ENCODE data around the gene PODN.

PODN gene

DNA sequence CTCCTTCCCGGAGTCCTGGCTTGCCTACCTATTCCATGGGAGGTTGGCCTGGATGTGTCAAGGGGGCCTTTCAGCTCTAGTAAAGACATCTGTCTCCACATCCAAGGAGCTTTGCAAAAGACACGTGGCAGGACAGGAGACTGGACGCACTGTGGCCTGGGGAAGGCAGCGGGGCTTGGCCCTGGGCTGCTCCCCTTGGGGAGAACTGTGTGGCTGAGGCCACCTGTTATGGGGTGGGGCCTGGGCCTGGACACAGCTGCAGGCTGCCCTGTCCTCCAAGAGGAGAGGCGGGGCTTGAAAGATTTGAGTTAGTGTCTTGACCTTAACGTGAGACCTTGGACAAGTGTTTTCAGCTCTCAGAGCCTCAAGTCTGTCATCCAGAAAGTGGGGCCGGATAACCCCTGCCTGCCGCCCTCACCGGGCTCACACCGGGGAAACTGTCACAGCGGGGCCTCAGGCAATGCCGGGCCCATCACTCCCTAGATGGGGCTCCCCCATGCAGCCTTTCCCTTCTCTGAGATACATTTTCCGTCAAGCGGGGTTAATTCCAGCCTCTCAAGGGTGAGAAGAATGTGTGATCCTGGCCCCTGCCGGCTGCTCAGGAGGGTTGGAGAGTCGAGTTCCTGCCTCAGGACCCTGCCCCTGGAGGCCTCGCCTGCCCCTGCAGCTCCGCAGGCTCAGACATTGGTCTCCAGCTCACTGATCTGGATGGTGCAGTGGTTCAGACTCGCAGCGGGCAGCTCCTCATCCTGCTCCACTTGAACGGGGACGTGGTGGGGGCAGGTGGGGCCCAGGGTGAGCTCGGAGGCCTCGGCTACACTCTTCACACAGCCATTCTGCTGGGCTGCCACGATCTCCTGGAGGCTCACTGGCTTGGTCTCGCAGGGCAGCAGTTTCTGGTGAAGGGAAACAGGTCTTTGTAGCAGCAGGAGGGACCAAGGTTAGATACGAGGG lies 25.6 kb downstream of the PODN start:
- TF ChIP-seq Cebpa-rat (IDR thresholded peaks at IDR 0.05) = no peak
- no peak overlapping the region for H3K9ac ChIP-seq

DNA sequence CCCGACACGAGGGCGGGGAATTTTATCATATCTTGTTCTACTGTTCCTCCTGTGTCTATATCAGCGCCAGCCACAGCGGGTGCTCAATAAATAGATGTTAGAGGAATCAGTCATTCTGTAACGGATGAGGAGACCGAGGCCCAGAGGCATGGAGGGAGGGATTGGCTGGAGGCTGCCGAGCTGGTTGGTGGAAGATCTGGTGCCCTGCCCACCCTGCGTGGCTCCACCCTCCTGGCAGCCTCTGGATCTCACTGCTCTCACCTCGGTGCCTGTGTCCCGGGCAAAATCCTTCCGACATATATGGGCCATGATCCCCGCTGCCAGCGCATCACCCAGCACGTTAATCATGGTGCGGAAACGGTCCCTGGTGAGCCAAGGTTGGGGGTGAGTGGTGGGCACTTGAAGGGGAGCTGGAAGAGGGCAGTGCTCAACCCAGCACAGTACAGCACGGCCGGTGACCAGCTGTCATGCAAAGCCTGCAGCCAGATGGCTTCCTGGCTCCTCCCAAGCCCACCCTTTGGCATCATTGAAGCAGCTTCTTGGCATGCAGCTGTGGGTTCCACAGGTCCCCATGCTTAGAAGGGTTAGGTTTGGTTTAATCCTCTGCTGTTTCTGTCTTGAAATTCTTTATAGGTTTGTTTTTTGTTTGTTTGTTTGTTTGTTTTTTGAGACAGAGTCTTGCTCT lies 26.7 kb downstream of the PODN start:
- no peaks in the 10 kb centered on the region for H3K36me3 ChIP-seq
- no peak overlapping the region for H3K4me2 ChIP-seq
- no peak for TF ChIP-seq Cebpa-rat (IDR thresholded peaks at IDR 0.05)
- H3K27me3 ChIP-seq = no peaks in the 10 kb centered on the region
- peaks cover under 1% of the 10 kb centered on the region for H3K4me1 ChIP-seq
- no peaks in the 10 kb centered on the region for H4K20me1 ChIP-seq
- no peak overlapping the region for H3K27ac ChIP-seq
- no peak overlapping the region for H3K9ac ChIP-seq
- H3K9me3 ChIP-seq = no peaks in the 10 kb centered on the region
- no peak overlapping the region for H3K4me3 ChIP-seq

More for the DNA sequence above, 25.6 kb downstream of the PODN start:
- Histone ChIP-seq H3K27ac (no peak overlapping the region), H3K27me3 (no peaks in the 10 kb centered on the region), H3K36me3 (no peaks in the 10 kb centered on the region), H3K9me3 (no peaks in the 10 kb centered on the region), H3K4me1 (peaks cover 12% of the 10 kb centered on the region), H3K4me3 (no peak overlapping the region), H4K20me1 (no peaks in the 10 kb centered on the region), H3K4me2 (no peak overlapping the region)

- Histone ChIP-seq H3K4me1 (no peaks in the 10 kb centered on the region), H3K27me3 (no peaks in the 10 kb centered on the region), H3K4me2 (no peak overlapping the region), H4K20me1 (no peaks in the 10 kb centered on the region), H3K27ac (no peak overlapping the region), H3K4me3 (no peak overlapping the region), H3K36me3 (no peaks in the 10 kb centered on the region), H3K9ac (no peak overlapping the region), H3K9me3 (no peaks in the 10 kb centered on the region)
- TF ChIP-seq Cebpa-rat (IDR thresholded peaks at IDR 0.05) = no peak
Measured at GRCh38 chr1:53089478-53090226, 27.6 kb downstream of the PODN start.

DNA sequence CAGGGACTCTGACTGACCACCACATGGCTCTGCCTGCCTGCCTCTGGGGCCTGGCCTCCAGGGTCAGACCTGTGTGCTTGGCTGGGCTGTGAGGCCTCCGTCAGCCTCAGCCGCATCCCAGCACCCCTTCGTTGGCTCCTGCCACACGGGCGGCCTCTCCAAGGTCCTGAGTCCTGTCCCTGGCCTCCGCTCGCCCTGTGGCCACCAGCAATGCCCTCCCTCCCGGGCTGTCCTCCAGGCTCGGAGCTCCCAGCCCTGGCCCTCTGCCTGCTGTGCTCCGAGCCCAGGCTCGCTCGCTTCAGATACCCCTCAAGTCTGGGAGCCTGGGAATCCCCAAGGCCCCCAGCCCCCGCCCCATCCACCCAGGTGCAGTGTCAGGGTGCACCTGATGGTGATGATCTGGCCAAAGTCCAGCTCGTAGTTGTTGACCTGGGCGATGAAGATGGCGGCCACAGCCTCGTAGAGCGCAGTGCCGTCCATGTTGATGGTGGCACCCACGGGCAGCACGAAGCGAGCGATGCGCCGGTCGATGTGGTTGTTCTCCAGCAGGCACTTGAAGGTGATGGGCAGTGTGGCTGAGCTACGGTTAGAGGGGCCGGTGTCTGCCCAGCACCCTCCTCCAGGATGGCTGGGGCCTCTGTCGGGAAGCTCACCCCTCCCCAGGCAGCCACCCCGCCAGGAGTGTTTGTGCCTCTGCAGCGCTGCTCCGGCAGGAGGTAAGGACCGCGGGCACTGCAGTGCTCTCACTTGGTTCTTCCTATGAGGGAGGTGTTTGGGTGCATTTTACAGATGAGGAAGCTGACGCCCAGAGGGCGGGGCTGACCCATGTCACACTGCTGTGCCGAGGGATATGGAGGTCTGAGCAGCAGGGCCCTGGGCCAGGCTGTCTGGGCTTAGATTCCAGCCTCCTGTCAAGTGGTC lies 28.5 kb downstream of the PODN start:
- Histone ChIP-seq H3K9me3 (peaks cover 6% of the 10 kb centered on the region), H3K27ac (no peak overlapping the region), H3K9ac (no peak overlapping the region), H3K36me3 (no peaks in the 10 kb centered on the region), H3K4me2 (no peak overlapping the region), H3K4me3 (no peak overlapping the region), H4K20me1 (no peaks in the 10 kb centered on the region), H3K27me3 (no peaks in the 10 kb centered on the region), H3K4me1 (no peaks in the 10 kb centered on the region)
- no peak for TF ChIP-seq Cebpa-rat (IDR thresholded peaks at IDR 0.05)

DNA sequence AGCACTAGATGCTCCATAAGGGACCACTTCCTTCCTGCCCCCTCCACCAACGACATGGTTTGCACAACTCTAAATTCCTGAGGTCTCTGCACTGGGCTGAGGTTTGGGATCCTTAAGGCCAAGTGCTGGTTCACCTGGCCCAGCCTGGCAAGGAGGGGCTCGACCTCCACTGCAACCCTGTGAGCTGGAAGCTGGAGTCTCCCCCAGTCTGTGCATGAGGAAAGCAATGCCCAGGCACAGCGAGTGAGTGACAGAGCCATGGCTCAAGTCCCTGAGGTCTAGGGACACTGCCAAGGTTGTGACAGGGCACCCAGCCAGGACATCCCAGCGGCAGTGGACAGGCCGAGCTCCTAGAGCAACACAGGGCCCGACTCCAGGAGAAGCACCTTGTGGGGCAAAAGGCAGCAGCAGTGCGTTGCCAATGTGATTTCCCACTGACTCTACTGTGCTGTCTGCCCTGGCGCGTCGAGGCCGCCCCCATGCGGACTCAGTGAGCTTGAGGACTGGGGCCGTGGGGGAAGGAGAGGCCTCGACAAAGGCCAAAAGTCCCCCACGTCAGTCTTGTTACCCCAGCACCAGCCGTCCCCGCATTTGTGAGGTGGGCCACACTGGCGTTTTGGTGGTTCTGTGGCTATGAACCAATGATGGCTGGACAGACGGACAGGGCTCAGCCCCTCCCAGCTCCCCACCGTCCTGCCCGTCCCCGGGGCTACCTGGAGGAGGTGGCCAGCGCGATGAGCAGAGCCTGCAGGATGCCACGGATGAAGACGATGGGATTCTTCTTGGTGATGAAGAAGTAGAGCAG lies 30.0 kb downstream of the PODN start:
- H3K4me2 ChIP-seq = no peak overlapping the region
- peaks cover 21% of the 10 kb centered on the region for H3K9me3 ChIP-seq
- H3K36me3 ChIP-seq = no peaks in the 10 kb centered on the region
- no peaks in the 10 kb centered on the region for H3K27me3 ChIP-seq
- no peaks in the 10 kb centered on the region for H3K4me1 ChIP-seq
- H3K4me3 ChIP-seq = no peak overlapping the region
- no peaks in the 10 kb centered on the region for H4K20me1 ChIP-seq
- H3K27ac ChIP-seq = no peak overlapping the region
- no peak overlapping the region for H3K9ac ChIP-seq
- TF ChIP-seq Cebpa-rat (IDR thresholded peaks at IDR 0.05) = no peak

DNA sequence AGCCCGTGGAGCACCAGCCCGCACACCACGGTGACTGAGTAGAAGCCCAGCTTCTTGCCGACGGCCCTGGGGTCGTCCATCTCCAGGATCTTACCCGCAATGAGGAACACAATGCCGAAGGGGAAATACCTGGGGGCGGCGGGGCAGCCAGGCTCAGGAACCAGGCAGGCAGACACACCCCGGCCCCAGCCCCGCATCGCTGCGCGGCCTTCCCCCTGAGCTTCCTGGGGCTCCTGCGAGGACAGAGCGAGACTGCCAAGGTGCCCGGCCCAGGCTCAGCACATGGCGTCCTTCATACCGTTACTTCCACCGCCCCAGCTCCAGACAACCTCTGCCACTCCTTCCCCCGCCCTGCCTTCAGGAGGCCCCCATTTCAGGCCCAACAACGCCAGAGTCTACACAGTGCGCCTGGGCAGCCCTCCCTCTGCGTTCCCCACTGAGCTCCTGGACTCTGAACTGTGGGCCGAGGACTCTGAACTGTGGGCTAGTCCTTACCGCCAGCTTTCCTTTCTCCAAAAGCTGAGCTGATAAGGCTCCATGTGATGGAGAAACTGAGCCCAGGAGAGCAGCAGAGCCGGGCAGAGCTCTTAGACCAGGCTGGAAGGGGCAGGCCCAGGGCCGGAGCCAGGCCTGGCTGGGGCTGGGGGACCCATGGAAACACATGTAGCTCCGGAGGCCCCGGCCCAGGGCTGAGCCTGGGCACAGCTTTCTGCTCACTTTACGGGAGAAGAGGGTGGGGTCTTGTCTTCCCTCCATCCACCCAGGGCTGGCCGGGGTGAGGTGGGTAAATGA lies 30.8 kb downstream of the PODN start:
- Histone ChIP-seq H3K4me1 (no peaks in the 10 kb centered on the region), H3K27ac (no peak overlapping the region), H3K4me3 (no peak overlapping the region), H3K9me3 (peaks cover 30% of the 10 kb centered on the region), H4K20me1 (no peaks in the 10 kb centered on the region), H3K36me3 (no peaks in the 10 kb centered on the region), H3K9ac (no peak overlapping the region), H3K4me2 (no peak overlapping the region), H3K27me3 (no peaks in the 10 kb centered on the region)
- TF ChIP-seq Cebpa-rat (IDR thresholded peaks at IDR 0.05) = no peak

DNA sequence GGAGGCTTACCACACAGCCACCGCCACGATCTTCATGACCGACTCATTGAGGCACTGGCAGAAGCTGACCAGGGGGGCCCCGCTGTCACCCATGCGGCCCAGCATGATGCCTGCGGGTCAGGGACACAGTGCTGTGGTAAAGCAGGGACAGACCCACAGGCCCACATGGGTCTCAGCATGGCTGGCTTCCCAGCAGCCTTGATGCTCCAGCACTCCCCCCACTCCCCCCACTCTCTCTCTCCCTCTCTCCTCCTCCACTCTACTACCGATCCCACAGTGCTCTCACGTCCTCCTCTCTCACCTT lies 31.4 kb downstream of the PODN start:
- Histone ChIP-seq H3K36me3 (no peaks in the 10 kb centered on the region), H3K4me1 (no peaks in the 10 kb centered on the region), H4K20me1 (no peaks in the 10 kb centered on the region), H3K9ac (no peak overlapping the region), H3K4me3 (no peak overlapping the region), H3K27me3 (no peaks in the 10 kb centered on the region), H3K4me2 (no peak overlapping the region), H3K27ac (no peak overlapping the region), H3K9me3 (peaks cover 35% of the 10 kb centered on the region)
- TF ChIP-seq Cebpa-rat (IDR thresholded peaks at IDR 0.05) = no peak

Data from BLaER1 (cell line).